Measurements from ENCODE around the gene IFIT3.

Gene IFIT3

GRCh38 chr10:89364531-89364930 lies 36.7 kb downstream of the IFIT3 start:
- Histone ChIP-seq H4K8ac (ENCODE audit: low read depth, low read length) (no peak overlapping the region), H3K4me1 (ENCODE audit: control insufficient read depth in 2 of 2, insufficient read depth in 1 of 2, low read depth in 1 of 2, low read length in 2 of 2) (peaks cover 13% of the 10 kb centered on the region in 2 donors), H2AK5ac (ENCODE audit: low read depth, low read length) (no peak overlapping the region), H2BK120ac (ENCODE audit: low read depth, low read length) (no peak overlapping the region), H3K4ac (ENCODE audit: low read length) (no peak overlapping the region), H2BK12ac (ENCODE audit: low read length) (no peak overlapping the region), H3K23ac (ENCODE audit: low read depth, low read length, poor library complexity) (no peak overlapping the region), H3K36me3 (replicated peaks in 1 of 2; ENCODE audit: control insufficient read depth in 2 of 2, insufficient read depth in 2 of 2, low read length in 2 of 2) (no peaks in the 10 kb centered on the region), H3K27me3 (ENCODE audit: control insufficient read depth in 3 of 3, insufficient read depth in 3 of 3, low read depth in 1 of 3, low read length in 3 of 3) (no peaks in the 10 kb centered on the region), H3K4me2 (ENCODE audit: insufficient read depth, low read length, poor library complexity, severe bottlenecking) (no peak overlapping the region), H4K91ac (ENCODE audit: low read depth, low read length, poor library complexity) (no peak overlapping the region), H3K14ac (ENCODE audit: low read length) (no peak overlapping the region), H3K79me1 (ENCODE audit: low read depth, low read length) (no peaks in the 10 kb centered on the region), H2BK5ac (ENCODE audit: low read length) (no peak overlapping the region), H3K18ac (ENCODE audit: low read length) (no peak overlapping the region), H2AFZ (ENCODE audit: low read length) (no peak overlapping the region), H3K9me3 (replicated peaks in 1 of 2; ENCODE audit: control insufficient read depth in 2 of 2, insufficient read depth in 1 of 2, low read depth in 1 of 2, low read length in 2 of 2) (no peaks in the 10 kb centered on the region), H3K4me3 (ENCODE audit: low read length in 2 of 2) (no peak overlapping the region), H2BK15ac (ENCODE audit: low read length) (no peak overlapping the region), H3K9ac (ENCODE audit: low read depth, low read length, poor library complexity) (no peak overlapping the region), H3K27ac (replicated peaks; ENCODE audit: low read length) (no peak overlapping the region)
- no peak for DNase-seq (ENCODE audit: low spot score)
- WGBS, 2 donors (ENCODE audit: extremely low coverage in 2 of 2, insufficient read length in 2 of 2, insufficient replicate concordance in 1 of 2) = no CpG with 5 or more reads among the region's 1 CpG

GRCh38 chr10:89367529-89367928 lies 39.7 kb downstream of the IFIT3 start:
- DNase-seq (ENCODE audit: low spot score) = no peak
- Histone ChIP-seq H3K23ac (ENCODE audit: low read depth, low read length, poor library complexity) (no peak overlapping the region), H2BK5ac (ENCODE audit: low read length) (no peak overlapping the region), H2BK15ac (ENCODE audit: low read length) (no peak overlapping the region), H3K18ac (ENCODE audit: low read length) (no peak overlapping the region), H3K27me3 (ENCODE audit: control insufficient read depth in 3 of 3, insufficient read depth in 3 of 3, low read depth in 1 of 3, low read length in 3 of 3) (no peaks in the 10 kb centered on the region), H3K9me3 (replicated peaks in 1 of 2; ENCODE audit: control insufficient read depth in 2 of 2, insufficient read depth in 1 of 2, low read depth in 1 of 2, low read length in 2 of 2) (no peaks in the 10 kb centered on the region), H2AFZ (ENCODE audit: low read length) (no peak overlapping the region), H3K4me1 (ENCODE audit: control insufficient read depth in 2 of 2, insufficient read depth in 1 of 2, low read depth in 1 of 2, low read length in 2 of 2) (peaks cover 13% of the 10 kb centered on the region in 2 donors), H3K9ac (ENCODE audit: low read depth, low read length, poor library complexity) (no peak overlapping the region), H3K4me2 (ENCODE audit: insufficient read depth, low read length, poor library complexity, severe bottlenecking) (no peak overlapping the region), H3K4ac (ENCODE audit: low read length) (no peak overlapping the region), H3K36me3 (replicated peaks in 1 of 2; ENCODE audit: control insufficient read depth in 2 of 2, insufficient read depth in 2 of 2, low read length in 2 of 2) (no peaks in the 10 kb centered on the region), H4K91ac (ENCODE audit: low read depth, low read length, poor library complexity) (no peak overlapping the region), H3K27ac (replicated peaks; ENCODE audit: low read length) (peak overlapping the region; percentile 5), H3K4me3 (ENCODE audit: low read length in 2 of 2) (no peak overlapping the region), H2BK12ac (ENCODE audit: low read length) (no peak overlapping the region), H3K14ac (ENCODE audit: low read length) (no peak overlapping the region), H3K79me1 (ENCODE audit: low read depth, low read length) (no peaks in the 10 kb centered on the region), H2AK5ac (ENCODE audit: low read depth, low read length) (no peak overlapping the region), H2BK120ac (ENCODE audit: low read depth, low read length) (no peak overlapping the region), H4K8ac (ENCODE audit: low read depth, low read length) (no peak overlapping the region)
- no CpG with 5 or more reads among the region's 4 CpGs for WGBS, 2 donors (ENCODE audit: extremely low coverage in 2 of 2, insufficient read length in 2 of 2, insufficient replicate concordance in 1 of 2)

GRCh38 chr10:89368129-89368528 lies 40.3 kb downstream of the IFIT3 start:
- H3K79me1 ChIP-seq (ENCODE audit: low read depth, low read length) = no peaks in the 10 kb centered on the region
- H3K4me2 ChIP-seq (ENCODE audit: insufficient read depth, low read length, poor library complexity, severe bottlenecking) = no peak overlapping the region
- H3K36me3 ChIP-seq (replicated peaks in 1 of 2; ENCODE audit: control insufficient read depth in 2 of 2, insufficient read depth in 2 of 2, low read length in 2 of 2) = no peaks in the 10 kb centered on the region
- H2BK15ac ChIP-seq (ENCODE audit: low read length) = no peak overlapping the region
- H3K23ac ChIP-seq (ENCODE audit: low read depth, low read length, poor library complexity) = no peak overlapping the region
- H4K91ac ChIP-seq (ENCODE audit: low read depth, low read length, poor library complexity) = no peak overlapping the region
- H3K27me3 ChIP-seq (ENCODE audit: control insufficient read depth in 3 of 3, insufficient read depth in 3 of 3, low read depth in 1 of 3, low read length in 3 of 3) = no peaks in the 10 kb centered on the region
- no peak overlapping the region for H2AK5ac ChIP-seq (ENCODE audit: low read depth, low read length)
- no peak overlapping the region for H3K4me3 ChIP-seq (ENCODE audit: low read length in 2 of 2)
- no peak overlapping the region for H2BK5ac ChIP-seq (ENCODE audit: low read length)
- H3K9me3 ChIP-seq (replicated peaks in 1 of 2; ENCODE audit: control insufficient read depth in 2 of 2, insufficient read depth in 1 of 2, low read depth in 1 of 2, low read length in 2 of 2) = no peaks in the 10 kb centered on the region
- H3K9ac ChIP-seq (ENCODE audit: low read depth, low read length, poor library complexity) = no peak overlapping the region
- no peak overlapping the region for H2AFZ ChIP-seq (ENCODE audit: low read length)
- DNase-seq (ENCODE audit: low spot score) = no peak
- no peak overlapping the region for H2BK120ac ChIP-seq (ENCODE audit: low read depth, low read length)
- H3K4me1 ChIP-seq (ENCODE audit: control insufficient read depth in 2 of 2, insufficient read depth in 1 of 2, low read depth in 1 of 2, low read length in 2 of 2) = peaks cover 13% of the 10 kb centered on the region in 2 donors
- WGBS, 2 donors (ENCODE audit: extremely low coverage in 2 of 2, insufficient read length in 2 of 2, insufficient replicate concordance in 1 of 2) = no CpG with 5 or more reads among the region's 1 CpG
- no peak overlapping the region for H4K8ac ChIP-seq (ENCODE audit: low read depth, low read length)
- H3K14ac ChIP-seq (ENCODE audit: low read length) = no peak overlapping the region
- no peak overlapping the region for H2BK12ac ChIP-seq (ENCODE audit: low read length)
- no peak overlapping the region for H3K18ac ChIP-seq (ENCODE audit: low read length)
- H3K4ac ChIP-seq (ENCODE audit: low read length) = no peak overlapping the region
- no peak overlapping the region for H3K27ac ChIP-seq (replicated peaks; ENCODE audit: low read length)

DNA sequence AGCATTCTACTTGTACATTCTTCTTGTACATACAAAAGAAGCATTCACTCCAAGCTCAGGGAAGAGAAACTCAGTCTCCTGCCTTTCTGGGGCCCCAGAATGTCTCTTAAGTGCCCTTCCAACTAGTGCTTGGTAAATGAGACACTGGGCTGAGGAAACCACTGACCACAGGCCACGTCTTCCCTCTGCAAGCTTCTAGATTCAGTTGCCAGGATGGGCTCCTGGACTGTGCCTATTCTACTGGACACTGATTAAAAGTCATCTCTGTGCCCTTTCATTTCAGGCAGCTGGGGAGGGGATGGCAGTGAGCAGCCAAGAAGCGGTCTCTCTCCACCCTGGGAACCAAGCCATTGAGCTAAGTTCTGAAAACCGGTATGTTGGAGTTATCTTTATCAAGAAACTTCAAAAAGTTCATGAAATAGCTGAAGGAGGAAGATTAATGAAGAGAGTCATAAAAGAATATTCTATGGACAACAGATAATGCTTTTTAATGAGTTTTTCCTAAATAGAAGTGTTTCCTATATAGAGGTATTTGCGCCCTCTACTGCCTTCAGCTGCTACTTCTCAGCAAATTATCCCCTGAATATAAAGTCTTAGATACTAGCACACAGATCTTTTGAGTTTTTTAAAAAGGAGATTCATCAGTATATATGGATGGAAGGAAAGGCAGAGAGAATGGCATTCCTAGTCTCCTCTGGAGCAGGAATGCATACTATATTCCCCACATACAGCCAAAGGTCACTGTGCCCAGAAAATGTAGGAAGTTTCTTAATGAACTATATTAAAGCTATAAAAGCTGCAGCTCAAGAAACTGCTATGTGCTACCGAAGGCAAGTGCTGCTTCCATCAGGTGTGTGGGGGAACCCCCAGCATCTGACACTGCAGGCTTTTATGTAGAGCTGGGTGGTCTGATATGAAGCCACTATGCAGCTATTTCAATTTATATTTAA lies 41.6 kb downstream of the IFIT3 start:
- no peak overlapping the region for H3K4ac ChIP-seq (ENCODE audit: low read length)
- H3K18ac ChIP-seq (ENCODE audit: low read length) = no peak overlapping the region
- H3K9me3 ChIP-seq (replicated peaks in 1 of 2; ENCODE audit: control insufficient read depth in 2 of 2, insufficient read depth in 1 of 2, low read depth in 1 of 2, low read length in 2 of 2) = no peaks in the 10 kb centered on the region
- no peaks in the 10 kb centered on the region for H3K36me3 ChIP-seq (replicated peaks in 1 of 2; ENCODE audit: control insufficient read depth in 2 of 2, insufficient read depth in 2 of 2, low read length in 2 of 2)
- H3K14ac ChIP-seq (ENCODE audit: low read length) = no peak overlapping the region
- no CpG with 5 or more reads among the region's 5 CpGs for WGBS, 2 donors (ENCODE audit: extremely low coverage in 2 of 2, insufficient read length in 2 of 2, insufficient replicate concordance in 1 of 2)
- no peak overlapping the region for H2BK120ac ChIP-seq (ENCODE audit: low read depth, low read length)
- H4K91ac ChIP-seq (ENCODE audit: low read depth, low read length, poor library complexity) = no peak overlapping the region
- H2BK5ac ChIP-seq (ENCODE audit: low read length) = no peak overlapping the region
- H3K23ac ChIP-seq (ENCODE audit: low read depth, low read length, poor library complexity) = no peak overlapping the region
- peak overlapping the region; percentile 3 for H3K27ac ChIP-seq (replicated peaks; ENCODE audit: low read length)
- H3K27me3 ChIP-seq (ENCODE audit: control insufficient read depth in 3 of 3, insufficient read depth in 3 of 3, low read depth in 1 of 3, low read length in 3 of 3) = no peaks in the 10 kb centered on the region
- H3K79me1 ChIP-seq (ENCODE audit: low read depth, low read length) = no peaks in the 10 kb centered on the region
- H3K4me1 ChIP-seq (ENCODE audit: control insufficient read depth in 2 of 2, insufficient read depth in 1 of 2, low read depth in 1 of 2, low read length in 2 of 2) = peaks cover 15 to 21% of the 10 kb centered on the region in 2 donors
- no peak overlapping the region for H2AK5ac ChIP-seq (ENCODE audit: low read depth, low read length)
- no peak overlapping the region for H2BK12ac ChIP-seq (ENCODE audit: low read length)
- no peak overlapping the region for H4K8ac ChIP-seq (ENCODE audit: low read depth, low read length)
- no peak overlapping the region for H2AFZ ChIP-seq (ENCODE audit: low read length)
- no peak overlapping the region for H3K4me2 ChIP-seq (ENCODE audit: insufficient read depth, low read length, poor library complexity, severe bottlenecking)
- DNase-seq (ENCODE audit: low spot score) = no peak
- H3K9ac ChIP-seq (ENCODE audit: low read depth, low read length, poor library complexity) = no peak overlapping the region
- no peak overlapping the region for H2BK15ac ChIP-seq (ENCODE audit: low read length)
- no peak overlapping the region for H3K4me3 ChIP-seq (ENCODE audit: low read length in 2 of 2)

Measured in neuronal stem cell (in vitro differentiated cells).